ENCODE results near the gene IL1RN. TPM values are rescaled to one million over a fixed set of nuclear protein-coding genes. Genes with fewer than 3 reads are reported as not detected.

Gene IL1RN
- total and polyA plus RNA-seq, 2 donors from 2014 or later: 1.3 to 2.1 TPM

GRCh38 chr2:113111823-113112287 is 15.5 kb upstream of the IL1RN start:
- intact Hi-C loops (cut with DNase I): no loop called here
- FAIRE-seq: no peak
- Histone ChIP-seq H3K4me1 (ENCODE audit: control insufficient read depth in 2 of 3, insufficient read depth in 2 of 3, low read depth in 1 of 3, low read length in 3 of 3) (no peaks in the 10 kb centered on the region), H3K27me3 (ENCODE audit: control insufficient read depth, insufficient read depth, low read length) (no peaks in the 10 kb centered on the region), H3K9ac (ENCODE audit: low read length in 3 of 3) (no peak overlapping the region), H3K36me3 (ENCODE audit: control insufficient read depth in 2 of 3, insufficient read depth in 3 of 3, low read length in 3 of 3) (no peaks in the 10 kb centered on the region), H3K4me3 (ENCODE audit: low read length in 3 of 3) (no peak overlapping the region), H3K27ac (ENCODE audit: low read depth in 2 of 2, low read length in 2 of 2) (no peak overlapping the region), H3K9me3 (ENCODE audit: control insufficient read depth in 2 of 3, insufficient read depth in 1 of 3, low read length in 3 of 3) (no peaks in the 10 kb centered on the region)
- peak in 2 of 5 donors; percentile 3 to 4 for DNase-seq
- no peak for TF ChIP-seq CTCF (IDR thresholded peaks at IDR 0.05; ENCODE audit: borderline replicate concordance, extremely low read depth, insufficient read depth)

- DNase-seq (no peak), FAIRE-seq (no peak)
Observed at GRCh38 chr2:113112441-113112840, 15.0 kb upstream of the IL1RN start.

GRCh38 chr2:113112871-113113270 is 14.5 kb upstream of the IL1RN start:
- Histone ChIP-seq H3K9me3 (ENCODE audit: control insufficient read depth in 2 of 3, insufficient read depth in 1 of 3, low read length in 3 of 3) (no peaks in the 10 kb centered on the region), H3K27me3 (ENCODE audit: control insufficient read depth, insufficient read depth, low read length) (no peaks in the 10 kb centered on the region), H3K4me1 (ENCODE audit: control insufficient read depth in 2 of 3, insufficient read depth in 2 of 3, low read depth in 1 of 3, low read length in 3 of 3) (no peaks in the 10 kb centered on the region), H3K4me3 (ENCODE audit: low read length in 3 of 3) (no peak overlapping the region), H3K9ac (ENCODE audit: low read length in 3 of 3) (no peak overlapping the region), H3K36me3 (ENCODE audit: control insufficient read depth in 2 of 3, insufficient read depth in 3 of 3, low read length in 3 of 3) (no peaks in the 10 kb centered on the region), H3K27ac (ENCODE audit: low read depth in 2 of 2, low read length in 2 of 2) (no peak overlapping the region)
- no peak for FAIRE-seq
- DNase-seq: no peak
- TF ChIP-seq CTCF (IDR thresholded peaks at IDR 0.05; ENCODE audit: borderline replicate concordance, extremely low read depth, insufficient read depth): no peak
- intact Hi-C loops (cut with DNase I): no loop called here

More at GRCh38 chr2:113112441-113112840, 15.0 kb upstream of the IL1RN start:
- Histone ChIP-seq H3K4me1 (ENCODE audit: control insufficient read depth in 2 of 3, insufficient read depth in 2 of 3, low read depth in 1 of 3, low read length in 3 of 3) (no peaks in the 10 kb centered on the region), H3K9ac (ENCODE audit: low read length in 3 of 3) (no peak overlapping the region), H3K9me3 (ENCODE audit: control insufficient read depth in 2 of 3, insufficient read depth in 1 of 3, low read length in 3 of 3) (no peaks in the 10 kb centered on the region), H3K27me3 (ENCODE audit: control insufficient read depth, insufficient read depth, low read length) (no peaks in the 10 kb centered on the region), H3K27ac (ENCODE audit: low read depth in 2 of 2, low read length in 2 of 2) (no peak overlapping the region), H3K4me3 (ENCODE audit: low read length in 3 of 3) (no peak overlapping the region), H3K36me3 (ENCODE audit: control insufficient read depth in 2 of 3, insufficient read depth in 3 of 3, low read length in 3 of 3) (no peaks in the 10 kb centered on the region)
- TF ChIP-seq CTCF (IDR thresholded peaks at IDR 0.05; ENCODE audit: borderline replicate concordance, extremely low read depth, insufficient read depth): no peak
- intact Hi-C loops (cut with DNase I): no loop called here

DNA sequence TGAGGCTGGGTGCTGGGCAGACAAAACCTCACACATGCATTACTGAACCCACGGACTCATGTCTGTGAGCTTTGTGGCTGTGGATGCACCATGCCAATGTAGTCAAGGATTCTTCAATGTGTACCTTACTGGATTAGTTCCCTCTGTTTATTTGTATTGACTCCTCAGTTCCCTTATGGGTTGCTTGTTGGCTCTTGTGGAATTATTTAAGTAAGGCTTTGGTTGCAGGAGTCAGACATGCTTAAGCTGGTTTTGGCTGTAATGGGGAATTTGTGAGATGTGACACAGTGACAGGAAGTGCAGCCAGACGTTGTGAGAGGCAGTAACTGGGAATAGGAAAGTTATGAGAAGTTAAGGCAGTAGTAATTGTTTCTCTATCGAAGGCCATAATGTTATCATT is 13.6 kb upstream of the IL1RN start:
- Histone ChIP-seq H3K27ac (ENCODE audit: low read depth in 2 of 2, low read length in 2 of 2) (no peak overlapping the region), H3K9me3 (ENCODE audit: control insufficient read depth in 2 of 3, insufficient read depth in 1 of 3, low read length in 3 of 3) (no peaks in the 10 kb centered on the region), H3K36me3 (ENCODE audit: control insufficient read depth in 2 of 3, insufficient read depth in 3 of 3, low read length in 3 of 3) (no peaks in the 10 kb centered on the region), H3K4me1 (ENCODE audit: control insufficient read depth in 2 of 3, insufficient read depth in 2 of 3, low read depth in 1 of 3, low read length in 3 of 3) (no peaks in the 10 kb centered on the region), H3K27me3 (ENCODE audit: control insufficient read depth, insufficient read depth, low read length) (no peaks in the 10 kb centered on the region), H3K9ac (ENCODE audit: low read length in 3 of 3) (no peak overlapping the region), H3K4me3 (ENCODE audit: low read length in 3 of 3) (no peak overlapping the region)
- FAIRE-seq (no peak), DNase-seq (peak in 1 of 5 donors; percentile 11)
- no peak for TF ChIP-seq CTCF (IDR thresholded peaks at IDR 0.05; ENCODE audit: borderline replicate concordance, extremely low read depth, insufficient read depth)
- intact Hi-C loops (cut with DNase I): no loop called here

Data from kidney (tissue), 14 donors.